ENCODE measurements around the gene DBP. TPM values are rescaled to one million over a fixed set of nuclear protein-coding genes. Genes with fewer than 3 reads are reported as not detected.

The DBP gene
- total RNA-seq, 2 experiments from 2014 or later: 10.8 to 13.1 TPM

DNA sequence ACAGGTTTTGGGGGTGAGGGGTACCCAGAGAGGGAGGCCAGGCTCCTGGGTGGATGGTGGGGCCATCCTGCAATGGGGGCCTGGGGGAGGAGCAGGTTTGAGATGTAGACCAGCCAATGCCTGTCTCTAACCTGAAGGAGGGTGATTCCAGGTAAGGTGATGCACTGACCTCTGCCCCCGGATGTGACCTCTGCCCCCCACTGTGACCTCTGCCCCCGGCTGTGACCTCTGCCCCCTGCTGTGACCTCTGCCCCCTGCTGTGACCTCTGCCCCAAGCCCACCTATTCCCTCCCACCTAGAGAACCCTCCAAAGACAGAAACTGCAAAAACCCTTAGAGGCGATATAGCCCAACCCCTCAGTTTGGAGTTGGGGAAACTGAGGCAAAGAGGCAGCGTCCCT, 40.9 kb downstream of the DBP start:
- DNase-seq (no peak), ATAC-seq (no peak)
- Mint-ChIP-seq H3K27ac (peak overlapping the region; percentile 87), H3K4me1 (ENCODE audit: low read depth) (no peaks in the 10 kb centered on the region), H3K36me3 (ENCODE audit: low read depth) (no peaks in the 10 kb centered on the region), H3K9me3 (no peaks in the 10 kb centered on the region), H3K4me3 (peak overlapping the region; percentile 71), H3K27me3 (no peaks in the 10 kb centered on the region)
- ChIA-PET POLR2A (no interaction called here), CTCF (interaction anchor here (3.4 kb wide), 1 partner anchor 12 kb away, joined by 13 read pairs; no protein-coding TSS in a partner anchor)
- TF ChIP-seq, protein P1, sequence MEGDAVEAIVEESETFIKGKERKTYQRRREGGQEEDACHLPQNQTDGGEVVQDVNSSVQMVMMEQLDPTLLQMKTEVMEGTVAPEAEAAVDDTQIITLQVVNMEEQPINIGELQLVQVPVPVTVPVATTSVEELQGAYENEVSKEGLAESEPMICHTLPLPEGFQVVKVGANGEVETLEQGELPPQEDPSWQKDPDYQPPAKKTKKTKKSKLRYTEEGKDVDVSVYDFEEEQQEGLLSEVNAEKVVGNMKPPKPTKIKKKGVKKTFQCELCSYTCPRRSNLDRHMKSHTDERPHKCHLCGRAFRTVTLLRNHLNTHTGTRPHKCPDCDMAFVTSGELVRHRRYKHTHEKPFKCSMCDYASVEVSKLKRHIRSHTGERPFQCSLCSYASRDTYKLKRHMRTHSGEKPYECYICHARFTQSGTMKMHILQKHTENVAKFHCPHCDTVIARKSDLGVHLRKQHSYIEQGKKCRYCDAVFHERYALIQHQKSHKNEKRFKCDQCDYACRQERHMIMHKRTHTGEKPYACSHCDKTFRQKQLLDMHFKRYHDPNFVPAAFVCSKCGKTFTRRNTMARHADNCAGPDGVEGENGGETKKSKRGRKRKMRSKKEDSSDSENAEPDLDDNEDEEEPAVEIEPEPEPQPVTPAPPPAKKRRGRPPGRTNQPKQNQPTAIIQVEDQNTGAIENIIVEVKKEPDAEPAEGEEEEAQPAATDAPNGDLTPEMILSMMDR (IDR thresholded peaks at IDR 0.05): no peak
- intact Hi-C loops (cut with micrococcal nuclease): no loop called here

DNA sequence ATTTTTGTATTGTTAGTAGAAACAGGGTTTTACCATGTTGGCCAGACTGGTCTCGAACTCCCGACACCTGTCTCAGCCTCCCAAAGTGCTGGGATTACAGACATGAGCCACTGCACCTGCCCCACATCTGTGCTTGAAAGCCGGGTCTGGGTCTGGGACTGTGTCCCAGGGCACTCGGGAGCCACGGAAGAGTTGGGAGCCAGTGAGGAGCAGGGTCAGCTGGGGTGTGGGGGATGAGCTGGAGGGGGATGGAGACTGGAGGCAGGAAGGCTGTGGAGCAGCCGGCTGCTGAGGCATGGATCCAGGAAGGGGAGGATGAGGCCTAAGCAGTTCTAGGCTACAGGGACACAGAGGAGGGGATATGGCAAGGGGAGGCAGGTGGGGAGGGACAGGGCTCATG, 41.3 kb downstream of the DBP start:
- POLR2A ChIA-PET: interaction anchor here (2.4 kb wide), 1 partner anchor 21 kb away, joined by 11 read pairs; no protein-coding TSS in a partner anchor

DNA sequence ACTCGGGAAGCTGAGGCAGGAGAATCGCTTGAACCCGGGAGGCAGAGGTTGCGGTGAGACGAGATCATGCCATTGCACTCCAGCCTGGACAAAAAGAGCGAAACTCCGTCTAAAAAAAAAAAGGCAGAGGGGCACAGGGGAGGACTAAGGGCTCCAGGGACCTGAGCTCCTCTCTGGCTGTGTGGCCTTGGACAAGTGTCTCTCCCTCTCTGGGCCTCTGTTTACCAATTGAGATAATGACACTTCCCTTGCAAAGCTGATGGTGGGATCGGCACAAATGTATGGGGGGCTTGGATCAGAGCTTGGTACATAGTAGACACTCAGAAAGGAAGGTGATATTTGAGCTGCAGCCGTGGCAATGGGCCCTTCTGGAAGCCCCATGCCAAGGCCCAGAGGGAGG, 42.0 kb downstream of the DBP start:
- Mint-ChIP-seq H3K27me3 (no peaks in the 10 kb centered on the region), H3K36me3 (ENCODE audit: low read depth) (no peaks in the 10 kb centered on the region), H3K27ac (no peak overlapping the region), H3K4me3 (peak overlapping the region; percentile 71), H3K9me3 (no peaks in the 10 kb centered on the region), H3K4me1 (ENCODE audit: low read depth) (no peaks in the 10 kb centered on the region)
- no peak for ATAC-seq
- no peak for DNase-seq
- ChIA-PET CTCF (interaction anchor here (1.1 to 3.4 kb wide), 4 partner anchors 11 to 105 kb away, joined by 3 to 13 read pairs (median 10); no protein-coding TSS in a partner anchor), POLR2A (interaction anchor here (2.4 kb wide), 1 partner anchor 21 kb away, joined by 11 read pairs; no protein-coding TSS in a partner anchor)
- TF ChIP-seq, protein P1 (IDR thresholded peaks at IDR 0.05): no peak
- intact Hi-C loops (cut with micrococcal nuclease): no loop called here

More for the DNA sequence above, 41.3 kb downstream of the DBP start:
- TF ChIP-seq, protein P1 (IDR thresholded peaks at IDR 0.05): no peak
- H3K4me1 Mint-ChIP-seq (ENCODE audit: low read depth): no peaks in the 10 kb centered on the region
- no peaks in the 10 kb centered on the region for H3K36me3 Mint-ChIP-seq (ENCODE audit: low read depth)
- CTCF ChIA-PET: interaction anchor here (1.1 to 3.4 kb wide), 4 partner anchors 12 to 106 kb away, joined by 3 to 13 read pairs (median 10); no protein-coding TSS in a partner anchor
- ATAC-seq (no peak), DNase-seq (no peak)
- H3K27me3 Mint-ChIP-seq: no peaks in the 10 kb centered on the region
- H3K27ac Mint-ChIP-seq: peak overlapping the region; percentile 26
- H3K4me3 Mint-ChIP-seq: peak overlapping the region; percentile 71
- intact Hi-C loops (cut with micrococcal nuclease): no loop called here
- H3K9me3 Mint-ChIP-seq: no peaks in the 10 kb centered on the region

DNA sequence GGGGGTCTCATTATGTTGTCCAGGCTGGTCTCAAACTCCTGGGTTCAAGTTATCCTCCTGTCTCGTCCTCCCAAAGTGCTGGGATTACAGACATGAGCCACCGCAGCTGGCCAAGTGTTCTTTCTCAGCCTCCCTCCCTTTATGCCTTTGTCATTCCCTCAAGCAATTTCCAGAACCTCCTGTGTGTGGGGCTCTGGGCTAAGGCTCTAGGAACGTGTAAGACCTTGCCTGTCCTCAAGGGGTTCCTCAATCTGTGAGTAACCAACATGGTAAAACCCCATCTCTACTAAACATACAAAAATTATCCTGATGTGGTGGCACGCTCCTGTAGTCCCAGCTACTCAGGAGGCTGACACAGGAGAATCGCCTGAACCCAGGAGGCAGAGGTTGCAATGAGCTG, 46.2 kb downstream of the DBP start:
- ATAC-seq: no peak
- POLR2A ChIA-PET: interaction anchor here (1.6 kb wide), 1 partner anchor 83 kb away, joined by 3 read pairs; no protein-coding TSS in a partner anchor
- no peak overlapping the region for H3K4me3 Mint-ChIP-seq
- no peaks in the 10 kb centered on the region for H3K36me3 Mint-ChIP-seq (ENCODE audit: low read depth)
- TF ChIP-seq, protein P1 (IDR thresholded peaks at IDR 0.05): no peak
- H3K4me1 Mint-ChIP-seq (ENCODE audit: low read depth): peaks cover 10% of the 10 kb centered on the region
- no peaks in the 10 kb centered on the region for H3K9me3 Mint-ChIP-seq
- no peaks in the 10 kb centered on the region for H3K27me3 Mint-ChIP-seq
- CTCF ChIA-PET: interaction anchor here (1.1 to 6.4 kb wide), 3 partner anchors 18 to 257 kb away, joined by 4 to 44 read pairs (median 5); no protein-coding TSS in a partner anchor
- DNase-seq: no peak
- intact Hi-C loops (cut with micrococcal nuclease): no loop called here
- no peak overlapping the region for H3K27ac Mint-ChIP-seq

DNA sequence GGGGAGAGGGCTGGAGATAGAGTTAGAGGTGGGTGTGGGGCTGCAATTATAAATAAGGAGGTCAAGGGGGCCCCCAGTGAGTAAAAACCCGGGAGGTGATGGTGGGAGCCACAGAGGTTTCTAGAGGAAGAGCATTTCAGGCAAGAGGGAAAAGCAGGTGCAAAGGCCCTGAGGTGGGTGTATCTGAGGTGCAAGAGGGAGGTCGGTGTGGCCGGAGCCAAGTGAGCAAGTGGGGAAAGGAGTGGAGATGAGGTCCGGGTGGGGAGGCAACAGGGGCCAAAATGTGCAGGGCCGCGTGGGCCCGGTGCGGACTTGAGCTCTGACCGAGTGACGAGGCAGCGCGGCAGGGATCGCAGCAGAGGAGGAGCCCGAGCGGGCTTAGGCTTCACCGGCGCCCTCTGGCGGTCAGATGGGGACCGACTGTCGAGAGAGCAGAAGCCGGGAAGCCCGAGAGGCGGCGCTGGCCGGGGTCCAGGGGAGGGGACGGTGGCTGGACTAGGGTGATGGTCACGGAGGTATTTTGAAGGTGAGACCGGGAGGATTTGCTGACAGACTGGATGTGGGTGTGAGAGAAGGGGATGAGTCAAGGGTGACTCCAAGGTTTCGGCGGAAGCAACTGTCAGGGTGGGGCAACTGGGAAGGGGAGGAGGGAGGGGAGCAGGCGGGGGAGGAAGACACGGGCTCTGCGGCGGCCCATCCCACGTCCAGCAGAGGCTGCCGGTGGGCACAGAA, 48.3 kb downstream of the DBP start:
- DNase-seq: peak; percentile 94
- no peaks in the 10 kb centered on the region for H3K9me3 Mint-ChIP-seq
- intact Hi-C loops (cut with micrococcal nuclease): no loop called here
- H3K4me1 Mint-ChIP-seq (ENCODE audit: low read depth): peaks cover 15% of the 10 kb centered on the region
- ChIA-PET POLR2A (interaction anchor here (0.6 to 1.5 kb wide), 5 partner anchors 25 to 129 kb away, joined by 3 to 6 read pairs (median 3); partner anchors contain the start of genes RPL18 and SPHK2), CTCF (interaction anchor here (0.6 to 6.4 kb wide), 22 partner anchors 9 to 302 kb away, joined by 3 to 44 read pairs (median 4); no protein-coding TSS in a partner anchor)
- H3K27ac Mint-ChIP-seq: peak overlapping the region; percentile 36
- H3K27me3 Mint-ChIP-seq: no peaks in the 10 kb centered on the region
- H3K36me3 Mint-ChIP-seq (ENCODE audit: low read depth): peaks cover 2% of the 10 kb centered on the region
- TF ChIP-seq, protein P1 (IDR thresholded peaks at IDR 0.05): peak; percentile 88
- H3K4me3 Mint-ChIP-seq: peak overlapping the region; percentile 38
- ATAC-seq: peak; percentile 87

Data from activated CD8-positive, alpha-beta T cell treated with anti-CD3 and anti-CD28 coated beads for 36 hours (primary cell).